MCF 10A (cell line): ENCODE data around the gene NFE2L1. TPM values are rescaled to one million over a fixed set of nuclear protein-coding genes. Genes with fewer than 3 reads are reported as not detected.
"Not testable (repeated sequence)": the region's sequence is repeated elsewhere in the genome, so short reads cannot be mapped to it uniquely, and the experiment has no call there.

Source experiments
- BruUV-seq: library from RNA; stranded (reverse); fragments of 400-500 nt; replicated peaks from 2 replicates; lab custom pipeline; 2021; lab: Mats Ljungman, UMichigan
- CTCF ChIA-PET: fragments of 300-600 bp; sonication (Branson Sonifier 250); formaldehyde crosslinking; extraction: SDS; loops from one replicate; lab custom pipeline; 2021; ENCODE audit warnings: antibody characterized with exemption, inconsistent platforms; lab: Yijun Ruan, JAX
- POLR2A ChIA-PET: fragments of 300-600, 350-650 bp; sonication (Branson Sonifier 250); formaldehyde crosslinking; extraction: SDS; loops from one replicate; lab custom pipeline; 2020; ENCODE audit warnings: antibody characterized with exemption, inconsistent platforms; lab: Yijun Ruan, JAX
- DNase-seq: peaks from one replicate; pipeline ENCODE4 v3.0.0-alpha.2; 2018; ENCODE audit not compliant: unreplicated experiment
- H3K27ac Mint-ChIP-seq: one replicate; pipeline ENCODE4 v1.8.0; 2022; ENCODE audit warnings: mild to moderate bottlenecking, low read depth, mixed read lengths; ENCODE audit not compliant: unreplicated experiment
- H3K27me3 Mint-ChIP-seq: one replicate; pipeline ENCODE4 v1.8.0; 2022; ENCODE audit warnings: mixed read lengths; ENCODE audit not compliant: insufficient read depth, unreplicated experiment
- H3K36me3 Mint-ChIP-seq: one replicate; pipeline ENCODE4 v1.8.0; 2022; ENCODE audit warnings: mild to moderate bottlenecking, moderate library complexity, mixed read lengths; ENCODE audit not compliant: insufficient read depth, unreplicated experiment
- H3K4me1 Mint-ChIP-seq: one replicate; pipeline ENCODE4 v1.8.0; 2022; ENCODE audit warnings: mixed read lengths; ENCODE audit not compliant: insufficient read depth, unreplicated experiment
- H3K4me3 Mint-ChIP-seq: one replicate; pipeline ENCODE4 v1.8.0; 2022; ENCODE audit warnings: mild to moderate bottlenecking, moderate library complexity, mixed read lengths; ENCODE audit not compliant: unreplicated experiment
- H3K9me3 Mint-ChIP-seq: one replicate; pipeline ENCODE4 v1.8.0; 2022; ENCODE audit warnings: mixed read lengths; ENCODE audit not compliant: unreplicated experiment
- intact Hi-C: fragments of 100-400 bp; cut with micrococcal nuclease; formaldehyde crosslinking; loops from 2 replicates; pipeline ENCODE4 v1.14.1; 2022
- total RNA-seq: library from RNA; stranded (reverse); gene quantifications from 2 replicates; pipeline ENCODE4 v1.2.3, GENCODE V29; 2022
- TF ChIP-seq, protein P1 (sequence below): fragments of 200-600 bp; IDR thresholded peaks from one replicate; pipeline ENCODE4 v1.8.0; 2022; ENCODE audit warnings: antibody characterized with exemption, mild to moderate bottlenecking; ENCODE audit not compliant: unreplicated experiment

The NFE2L1 gene
- total RNA-seq, 1 experiment from 2014 or later, result 235 TPM

DNA sequence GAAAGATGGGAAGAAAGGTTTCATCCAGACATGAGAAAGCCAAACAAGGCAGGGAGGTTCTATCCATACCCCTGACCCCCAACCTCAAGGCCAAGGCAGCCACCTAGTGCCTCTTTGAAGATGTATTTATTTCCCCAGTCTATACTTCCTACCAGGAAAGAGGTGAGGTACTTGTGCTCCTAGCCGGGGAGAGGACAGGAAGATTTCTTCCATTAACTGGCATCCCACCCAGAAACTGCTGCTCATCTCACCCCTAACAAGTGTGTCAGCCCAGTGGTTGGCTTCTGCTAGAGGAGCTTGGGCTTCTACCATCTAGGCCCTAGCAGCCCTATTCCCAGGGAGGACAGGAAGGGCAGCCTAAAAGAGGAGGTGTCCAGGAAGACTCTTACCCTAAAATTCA is 19.4 kb upstream of the NFE2L1 start:
- ChIA-PET CTCF (interaction anchor here (3.8 to 7.1 kb wide), 2 partner anchors 38 to 50 kb away, joined by 42 to 202 read pairs; no protein-coding TSS in a partner anchor), POLR2A (interaction anchor here (1.6 to 5.0 kb wide), 4 partner anchors 18 to 101 kb away, joined by 4 to 220 read pairs (median 83); partner anchors contain the start of gene NFE2L1)
- DNase-seq, result no peak
- TF ChIP-seq, protein P1, sequence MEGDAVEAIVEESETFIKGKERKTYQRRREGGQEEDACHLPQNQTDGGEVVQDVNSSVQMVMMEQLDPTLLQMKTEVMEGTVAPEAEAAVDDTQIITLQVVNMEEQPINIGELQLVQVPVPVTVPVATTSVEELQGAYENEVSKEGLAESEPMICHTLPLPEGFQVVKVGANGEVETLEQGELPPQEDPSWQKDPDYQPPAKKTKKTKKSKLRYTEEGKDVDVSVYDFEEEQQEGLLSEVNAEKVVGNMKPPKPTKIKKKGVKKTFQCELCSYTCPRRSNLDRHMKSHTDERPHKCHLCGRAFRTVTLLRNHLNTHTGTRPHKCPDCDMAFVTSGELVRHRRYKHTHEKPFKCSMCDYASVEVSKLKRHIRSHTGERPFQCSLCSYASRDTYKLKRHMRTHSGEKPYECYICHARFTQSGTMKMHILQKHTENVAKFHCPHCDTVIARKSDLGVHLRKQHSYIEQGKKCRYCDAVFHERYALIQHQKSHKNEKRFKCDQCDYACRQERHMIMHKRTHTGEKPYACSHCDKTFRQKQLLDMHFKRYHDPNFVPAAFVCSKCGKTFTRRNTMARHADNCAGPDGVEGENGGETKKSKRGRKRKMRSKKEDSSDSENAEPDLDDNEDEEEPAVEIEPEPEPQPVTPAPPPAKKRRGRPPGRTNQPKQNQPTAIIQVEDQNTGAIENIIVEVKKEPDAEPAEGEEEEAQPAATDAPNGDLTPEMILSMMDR, result no peak
- H3K4me3 Mint-ChIP-seq, result no peak overlapping the region
- intact Hi-C loops, result no loop called here
- H3K27ac Mint-ChIP-seq, result no peak overlapping the region
- no TSS peak for BruUV-seq
- H3K4me1 Mint-ChIP-seq, result peaks cover 43% of the 10 kb centered on the region
- no peaks in the 10 kb centered on the region for H3K27me3 Mint-ChIP-seq
- H3K36me3 Mint-ChIP-seq, result peaks cover 10% of the 10 kb centered on the region
- H3K9me3 Mint-ChIP-seq, result no peaks in the 10 kb centered on the region

GRCh38 chr17:48030531-48030930 is 17.6 kb upstream of the NFE2L1 start:
- Mint-ChIP-seq H3K4me1 (peaks cover 28% of the 10 kb centered on the region), H3K27ac (peak overlapping the region; percentile 90), H3K27me3 (no peaks in the 10 kb centered on the region), H3K4me3 (no peak overlapping the region), H3K9me3 (no peaks in the 10 kb centered on the region), H3K36me3 (no peaks in the 10 kb centered on the region)
- DNase-seq, result no peak
- TF ChIP-seq, protein P1, result no peak
- intact Hi-C loops, result no loop called here
- no TSS peak for BruUV-seq
- ChIA-PET POLR2A (interaction anchor here (0.6 to 3.5 kb wide), 11 partner anchors 8 to 77 kb away, joined by 3 to 92 read pairs (median 4); partner anchors contain the start of genes NFE2L1 and SNX11), CTCF (interaction anchor here (0.6 to 7.1 kb wide), 8 partner anchors 14 to 100 kb away, joined by 3 to 202 read pairs (median 4); partner anchors contain the start of gene NFE2L1)

DNA sequence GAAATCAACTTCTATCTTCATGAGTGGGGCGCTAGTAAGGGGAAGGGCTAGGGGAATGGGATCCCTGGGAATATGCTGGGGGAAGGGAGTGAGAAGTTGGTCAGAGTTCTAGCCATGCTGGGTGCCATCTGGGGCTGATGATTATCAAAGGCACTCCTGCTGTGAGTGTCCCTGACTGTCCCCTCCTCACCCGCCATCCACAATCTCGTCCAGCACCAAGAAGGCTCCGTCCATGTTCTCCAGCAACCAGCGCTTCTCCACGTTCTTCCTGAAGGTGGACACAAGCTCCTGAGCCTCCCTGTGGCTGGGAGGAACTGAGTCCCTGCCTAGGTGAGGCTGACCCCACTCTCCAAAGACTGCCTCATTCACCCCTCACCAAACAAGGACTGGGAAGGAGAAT is 16.2 kb upstream of the NFE2L1 start:
- ChIA-PET POLR2A (interaction anchor here (0.7 to 3.5 kb wide), 4 partner anchors 15 to 1160 kb away, joined by 4 to 92 read pairs (median 6); partner anchors contain the start of genes NFE2L1 and SNX11), CTCF (interaction anchor here (0.5 to 7.1 kb wide), 3 partner anchors 12 to 994 kb away, joined by 3 to 202 read pairs (median 9); no protein-coding TSS in a partner anchor)
- DNase-seq, result no peak
- Mint-ChIP-seq H3K9me3 (no peaks in the 10 kb centered on the region), H3K36me3 (no peaks in the 10 kb centered on the region), H3K27me3 (no peaks in the 10 kb centered on the region), H3K4me1 (peaks cover 15% of the 10 kb centered on the region), H3K4me3 (no peak overlapping the region), H3K27ac (no peak overlapping the region)
- intact Hi-C loops, result no loop called here
- BruUV-seq, result no TSS peak
- TF ChIP-seq, protein P1, result no peak

- H3K4me3 Mint-ChIP-seq, intact Hi-C loops, H3K36me3 Mint-ChIP-seq, H3K9me3 Mint-ChIP-seq, DNase-seq, H3K27ac Mint-ChIP-seq, H3K27me3 Mint-ChIP-seq, BruUV-seq: not testable (repeated sequence)
- H3K4me1 Mint-ChIP-seq, result peaks cover 11% of the 10 kb centered on the region
- ChIA-PET CTCF (interaction anchor here (0.7 to 2.3 kb wide), 2 partner anchors 8 to 43 kb away, joined by 3 to 13 read pairs; no protein-coding TSS in a partner anchor), POLR2A (interaction anchor here (0.6 to 1.6 kb wide), 3 partner anchors 12 to 67 kb away, joined by 3 to 5 read pairs (median 3); partner anchors contain the start of gene NFE2L1)
Measured at GRCh38 chr17:48034734-48035133, 13.4 kb upstream of the NFE2L1 start.
